Stimulated activated CD4-positive, alpha-beta T cell treated with anti-CD3 and anti-CD28 coated beads, Interleukin-12 subunit alpha, Interleukin-12 subunit beta, amount 100 ng/mL, for 48 hours (primary cell): ENCODE measurements around the gene GRIK1.

ENCODE experiments used
- DNase-seq, 3 donors: peaks; one replicate each; pipeline ENCODE4 v3.0.0-alpha.2; 2020; ENCODE audit warnings: low read depth in 2 of 3, low spot score in 1 of 3

GRIK1 gene

DNA sequence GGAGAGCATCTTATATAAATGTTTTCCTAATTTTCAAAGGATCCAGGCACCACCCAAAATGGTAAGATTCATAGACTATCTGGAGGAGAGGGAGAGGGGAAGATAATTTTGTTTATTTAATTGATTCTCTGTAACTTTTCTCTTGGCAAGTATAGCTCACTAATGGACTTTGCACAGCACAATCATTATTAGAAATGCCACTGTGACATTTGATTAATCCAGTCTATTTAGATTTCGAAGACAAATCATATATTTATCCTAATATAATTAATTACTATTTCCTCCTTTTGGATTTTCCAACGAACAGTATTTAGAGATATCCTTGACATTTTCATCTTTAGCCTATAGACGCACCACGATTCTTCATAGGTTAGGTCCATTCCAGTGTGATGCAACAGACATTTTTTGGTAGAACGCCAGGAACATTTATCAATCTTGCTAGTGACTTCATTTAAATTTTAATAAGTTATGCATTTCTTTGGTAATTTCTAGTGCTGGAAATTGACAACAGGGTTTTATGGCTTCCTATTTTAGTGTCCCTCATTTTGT lies 152.4 kb downstream of the GRIK1 start:
- no peak for DNase-seq

DNA sequence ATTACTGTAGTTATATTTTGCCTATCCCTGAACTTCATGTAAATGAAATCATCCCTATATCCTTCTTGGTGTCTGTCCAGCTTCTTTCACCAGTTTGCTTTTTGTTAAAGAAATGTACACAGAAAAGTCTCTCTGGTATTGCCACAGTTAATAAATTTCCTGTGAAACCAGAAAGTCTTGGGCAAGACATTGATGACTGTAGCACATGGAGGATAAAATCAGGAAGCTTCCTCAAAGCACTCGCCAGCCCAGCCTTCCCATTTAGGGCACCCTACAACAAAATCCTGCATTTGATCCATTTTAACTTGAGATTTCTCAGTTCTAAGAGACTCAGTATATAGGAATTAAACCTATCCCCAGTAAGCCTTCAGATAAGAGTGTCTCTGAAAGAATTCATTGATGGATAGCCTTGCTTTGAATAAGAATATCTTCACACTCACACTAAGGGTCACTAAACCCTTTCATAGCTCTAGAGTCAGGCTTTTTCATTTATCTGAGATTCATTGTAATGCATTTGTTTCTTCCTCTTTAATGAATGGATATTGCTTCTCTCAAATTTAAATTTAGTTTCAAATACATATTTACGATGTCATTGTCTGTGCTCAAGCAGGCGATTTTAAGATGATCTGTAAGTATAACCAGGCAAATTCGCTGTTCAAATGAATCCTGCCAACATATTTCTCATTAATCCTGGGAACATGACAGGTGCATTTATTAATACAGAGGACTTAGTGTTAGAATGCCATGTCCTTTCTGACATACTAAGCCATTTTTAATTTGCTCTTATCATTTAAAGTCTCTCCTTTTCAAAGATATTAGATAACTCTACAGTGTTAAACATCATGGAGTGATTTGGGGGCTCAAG lies 153.1 kb downstream of the GRIK1 start:
- DNase-seq: no peak

DNA sequence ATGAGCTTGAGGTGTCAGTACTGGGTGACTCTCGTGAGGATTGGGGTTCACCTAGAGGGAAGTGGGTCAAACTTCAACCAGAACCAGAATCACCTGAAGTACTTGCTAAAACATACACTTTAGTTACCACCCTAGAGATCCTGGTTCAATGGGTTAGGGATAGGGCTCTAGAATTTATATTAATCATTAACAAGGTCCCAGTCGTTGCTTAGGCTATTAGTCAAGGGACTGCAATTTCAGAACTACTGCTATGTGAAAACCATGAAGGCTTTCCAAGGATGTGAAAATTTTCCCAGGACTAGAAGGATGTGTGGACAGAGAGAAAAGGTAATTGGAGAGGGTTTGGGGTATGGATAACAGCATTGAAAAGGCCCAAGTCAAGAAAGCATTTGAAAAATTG lies 162.6 kb downstream of the GRIK1 start:
- no peak for DNase-seq

DNA sequence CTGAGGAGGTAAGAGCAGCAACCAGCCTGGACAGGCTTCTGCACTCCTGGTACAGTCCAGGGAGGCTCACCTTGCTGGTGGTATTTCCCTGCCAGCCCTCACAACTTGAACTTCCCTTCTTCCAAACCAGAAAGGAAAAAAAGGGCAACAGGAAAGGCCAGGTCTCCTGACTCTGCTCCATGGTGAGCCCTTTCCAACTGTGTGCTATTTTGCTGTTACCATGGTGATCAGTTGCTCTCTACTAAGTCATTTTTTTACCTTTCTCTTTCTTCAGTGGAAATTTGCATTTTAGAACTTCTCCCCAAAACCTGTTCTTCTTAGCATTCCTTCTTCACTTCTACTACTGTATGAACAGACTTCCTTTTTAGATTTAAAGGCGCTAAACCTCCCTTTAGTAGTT lies 164.3 kb downstream of the GRIK1 start:
- DNase-seq: no peak

DNA sequence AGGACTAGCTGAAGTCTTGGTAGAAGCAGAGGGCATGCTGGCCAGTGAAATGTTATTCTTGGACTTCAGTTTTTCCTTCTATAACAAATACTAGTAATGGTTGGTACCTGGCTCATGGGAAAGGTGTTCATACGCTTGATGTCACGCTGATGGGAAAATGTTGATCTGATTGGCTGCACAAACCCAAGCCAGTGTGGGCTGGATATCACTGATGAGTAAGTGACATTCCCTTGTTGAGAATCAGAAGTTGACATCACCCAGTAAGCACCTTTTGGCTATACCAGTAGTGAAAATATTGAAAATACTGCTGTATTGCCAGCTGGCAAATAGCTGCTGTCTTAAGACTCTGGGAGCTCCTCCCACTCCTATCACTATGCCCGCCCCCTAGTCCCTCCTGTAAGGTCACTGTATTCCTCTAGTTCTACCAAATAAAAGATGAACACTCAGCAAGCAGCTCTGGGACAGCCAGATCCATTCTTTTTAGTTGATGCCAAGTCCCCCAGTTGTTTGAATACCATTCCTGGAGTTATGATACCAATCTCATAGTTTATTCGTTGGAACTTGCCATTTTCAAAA lies 168.2 kb downstream of the GRIK1 start:
- DNase-seq: no peak

DNA sequence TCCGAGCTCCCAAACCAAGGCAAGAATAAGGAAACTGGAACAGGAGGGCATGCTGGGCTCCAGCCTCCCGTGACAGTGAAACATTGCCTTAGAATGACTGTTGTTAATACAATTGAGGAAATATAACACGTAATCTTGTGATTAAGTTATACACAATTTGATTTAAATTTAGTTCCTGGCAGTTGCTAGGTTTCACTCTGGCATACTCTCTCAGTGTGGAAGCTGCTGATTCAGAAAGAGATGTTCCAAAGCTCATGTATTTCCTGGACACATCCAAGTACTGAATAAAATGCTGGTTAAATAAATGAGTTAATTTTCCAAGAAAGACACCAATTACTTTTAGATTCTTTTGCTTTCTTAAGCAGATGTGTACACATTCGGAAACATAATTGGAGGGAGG lies 176.1 kb downstream of the GRIK1 start:
- DNase-seq: no peak

DNA sequence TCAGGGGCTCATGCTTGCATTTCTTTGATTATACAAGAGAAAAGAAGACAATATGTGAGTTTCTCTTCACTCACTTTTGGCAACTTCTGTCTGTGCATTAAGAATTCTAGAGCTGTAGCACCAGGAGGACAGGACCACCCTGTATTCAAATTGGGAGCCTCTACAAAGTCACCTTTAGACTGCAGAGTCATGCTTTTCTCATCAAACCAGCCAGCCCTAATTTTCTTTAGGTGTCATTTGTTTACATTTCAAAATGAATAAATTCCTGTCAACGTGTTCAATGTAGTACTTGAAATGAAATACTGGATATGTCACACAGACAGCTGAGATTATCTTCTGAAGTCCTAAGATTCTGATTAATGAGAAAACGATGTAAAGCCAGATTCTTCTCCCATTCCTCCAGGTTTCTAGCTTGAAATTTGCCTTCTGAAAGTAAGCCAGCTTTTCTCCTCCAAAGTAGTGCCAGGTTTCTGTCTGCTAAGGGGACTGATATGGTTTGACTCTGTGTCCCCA lies 177.2 kb downstream of the GRIK1 start:
- DNase-seq: no peak

DNA sequence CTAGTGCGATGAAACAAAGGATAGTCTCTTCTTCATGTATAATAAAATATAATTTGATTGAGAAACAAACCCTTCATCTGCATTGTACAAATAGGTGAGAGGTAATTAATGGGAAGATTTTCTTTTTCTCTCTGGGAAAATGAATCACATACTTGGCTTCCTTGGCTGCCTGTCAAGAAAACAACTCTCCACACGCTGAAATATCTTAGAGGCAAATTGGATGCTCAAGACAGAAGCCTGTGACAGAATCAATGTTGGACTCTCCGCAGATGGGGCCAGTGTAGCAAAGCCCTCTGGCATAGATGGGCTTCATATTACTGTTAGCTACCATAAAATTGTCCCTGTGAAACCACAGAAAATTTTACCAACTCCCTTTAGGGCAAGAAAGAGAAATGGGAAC lies 186.6 kb downstream of the GRIK1 start:
- no peak for DNase-seq

DNA sequence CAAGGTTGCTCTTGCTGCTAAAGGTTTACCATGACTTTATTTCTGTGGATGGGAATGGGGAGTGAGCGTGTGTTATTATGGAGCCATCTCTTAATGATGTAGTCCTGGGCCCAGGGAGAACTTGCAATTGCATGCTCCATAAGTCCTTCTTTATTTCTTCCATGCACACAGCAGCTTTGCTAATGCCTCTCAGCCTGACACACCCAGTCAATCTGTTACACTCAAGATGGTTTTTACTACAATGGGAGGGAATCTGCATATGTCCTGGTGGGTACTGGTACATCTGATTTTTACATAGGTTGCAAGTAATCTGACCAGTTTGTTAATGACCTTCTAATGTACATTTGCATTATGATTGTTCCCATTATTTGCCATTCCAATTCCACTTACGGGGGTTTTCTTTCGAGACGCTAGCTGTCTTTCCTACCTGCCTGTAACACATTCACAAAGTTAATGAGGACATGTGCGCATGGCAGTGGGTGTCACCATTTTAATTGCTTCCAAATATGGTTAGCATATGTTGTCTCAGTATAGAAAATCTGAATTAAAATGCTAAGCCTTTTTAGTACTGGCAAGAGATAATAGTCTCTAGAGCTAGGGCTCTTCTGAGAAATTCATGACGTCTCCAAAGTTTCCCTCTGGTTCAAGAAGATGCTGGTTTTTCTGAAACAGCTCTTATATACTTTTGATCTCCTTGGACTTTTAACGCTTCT lies 188.2 kb downstream of the GRIK1 start:
- no peak for DNase-seq

DNA sequence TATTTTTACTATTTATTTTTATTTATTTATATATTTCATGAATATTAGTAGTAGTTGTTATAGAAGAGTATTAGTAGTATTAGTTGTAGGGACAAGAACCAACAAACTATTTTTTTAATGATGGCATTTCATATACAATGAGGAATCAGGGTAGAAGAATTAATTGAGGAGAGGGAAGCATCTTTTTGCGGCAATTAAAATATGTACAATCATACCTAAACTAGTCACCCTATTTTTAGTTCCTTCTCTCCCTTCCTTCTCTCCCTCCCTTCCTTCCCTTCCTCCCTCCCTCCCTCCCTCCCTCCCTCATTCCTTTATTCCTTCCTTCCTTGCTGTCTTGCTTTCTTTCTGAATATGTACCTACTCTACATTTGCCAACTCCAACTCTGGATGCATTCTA lies 189.8 kb downstream of the GRIK1 start:
- no peak for DNase-seq

DNA sequence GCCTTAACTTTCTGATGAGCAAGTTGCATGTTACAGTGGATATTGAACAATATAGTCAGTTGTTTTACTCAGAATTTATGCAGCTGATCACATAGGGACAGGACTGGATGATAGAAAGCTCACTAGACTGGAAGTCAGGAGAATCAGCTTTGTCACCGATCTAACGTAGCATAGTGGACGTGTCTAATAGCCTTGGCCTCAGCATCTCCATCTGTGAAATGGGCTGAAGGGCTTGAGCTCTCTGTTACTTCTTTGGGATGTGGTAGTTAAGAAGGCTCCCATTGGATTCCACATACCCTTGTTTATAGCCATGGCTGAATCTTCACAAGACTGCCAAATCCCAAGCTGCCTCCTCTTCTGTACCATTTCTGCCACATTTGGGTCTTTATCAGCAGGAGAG lies 190.6 kb downstream of the GRIK1 start:
- DNase-seq: no peak

DNA sequence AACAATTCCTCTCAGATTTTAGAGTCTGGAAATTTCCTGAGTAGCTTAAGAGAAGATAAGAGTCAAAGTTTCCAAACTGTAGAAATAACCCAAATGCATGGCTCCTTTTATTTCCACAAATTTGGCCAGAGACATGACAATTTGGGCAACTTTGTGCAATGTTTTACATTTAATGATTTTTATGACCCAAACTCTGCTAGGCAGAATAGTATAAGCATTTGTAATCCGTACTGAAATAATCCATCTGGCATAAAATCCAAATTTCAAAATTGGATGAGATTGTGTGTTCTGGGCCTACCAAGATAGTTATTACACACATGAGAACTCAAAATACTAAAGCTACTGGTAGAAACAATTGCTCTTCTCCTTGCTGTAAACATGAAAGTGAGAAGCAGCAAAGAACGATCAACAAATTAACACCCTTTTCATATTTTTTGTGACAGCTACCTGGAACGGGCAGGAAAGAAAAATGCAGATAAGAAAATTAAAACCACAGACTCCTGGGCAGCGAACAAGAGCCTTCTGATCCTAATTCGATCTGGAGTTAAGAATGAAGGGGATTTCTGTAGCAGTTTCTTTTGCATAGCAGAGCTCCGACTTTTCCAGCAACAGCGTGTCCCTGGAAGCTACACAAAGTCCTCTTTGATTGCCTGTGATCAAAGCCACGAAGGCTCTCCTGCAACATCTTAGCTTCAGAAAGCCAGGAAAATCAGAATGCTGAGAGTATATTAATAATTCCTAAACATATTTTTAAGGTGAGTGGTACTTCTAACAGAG lies 191.2 kb downstream of the GRIK1 start:
- no peak for DNase-seq

DNA sequence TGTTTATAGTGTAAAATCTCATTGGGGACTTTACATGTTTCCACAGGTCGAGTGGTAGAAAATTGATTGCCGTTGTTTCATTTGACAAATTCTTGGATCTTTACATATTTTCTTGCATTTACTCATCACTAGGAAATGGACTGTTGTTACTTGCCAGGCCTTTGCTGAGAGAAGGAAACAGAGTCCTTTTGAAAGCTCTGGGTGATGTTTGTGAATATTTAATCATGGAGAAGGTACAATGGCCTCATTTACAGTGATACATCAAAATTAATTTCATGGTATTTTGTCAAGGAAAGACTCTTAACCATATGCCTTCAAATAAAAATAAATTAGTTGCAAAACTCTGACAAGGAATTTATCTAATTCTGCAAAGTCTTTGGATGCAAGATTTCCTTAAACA lies 198.0 kb downstream of the GRIK1 start:
- DNase-seq: no peak

DNA sequence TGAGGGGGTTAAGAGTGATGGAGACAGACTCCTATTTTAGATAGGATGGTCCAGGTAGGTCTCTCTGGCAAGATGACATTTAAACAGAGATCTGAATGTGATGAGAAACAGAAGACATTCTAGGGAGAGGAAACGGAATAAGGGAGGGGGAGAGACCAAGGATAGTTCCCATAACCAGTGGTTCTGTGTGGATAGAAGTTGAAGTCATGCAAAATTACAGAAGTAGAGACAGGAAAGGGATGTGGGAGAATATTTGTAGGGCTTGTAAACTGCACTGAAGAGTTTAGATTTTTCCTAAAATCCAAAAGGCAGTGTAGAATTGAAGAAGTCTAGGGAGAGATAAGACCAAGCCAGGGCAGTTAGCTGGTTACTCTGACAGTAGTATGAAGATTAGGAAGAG lies 200.6 kb downstream of the GRIK1 start:
- no peak for DNase-seq

DNA sequence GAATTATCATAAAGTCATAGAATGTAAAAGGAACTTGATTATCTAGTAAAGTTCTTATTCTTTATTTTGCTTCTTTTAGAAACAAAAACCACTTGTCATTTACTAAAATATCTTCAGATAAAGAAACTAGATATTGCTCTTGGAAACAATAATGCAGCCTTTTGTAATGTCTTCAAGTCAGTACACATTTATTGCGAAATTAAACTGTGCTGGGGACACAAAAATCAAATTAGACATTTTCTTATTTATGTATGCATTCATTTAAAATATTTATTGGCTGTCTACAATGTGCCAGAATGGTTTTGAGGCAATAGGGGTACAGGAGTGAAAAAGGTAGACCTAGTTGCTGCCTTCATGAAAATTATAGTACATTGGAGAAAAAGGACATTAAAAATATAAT lies 201.1 kb downstream of the GRIK1 start:
- DNase-seq: no peak

DNA sequence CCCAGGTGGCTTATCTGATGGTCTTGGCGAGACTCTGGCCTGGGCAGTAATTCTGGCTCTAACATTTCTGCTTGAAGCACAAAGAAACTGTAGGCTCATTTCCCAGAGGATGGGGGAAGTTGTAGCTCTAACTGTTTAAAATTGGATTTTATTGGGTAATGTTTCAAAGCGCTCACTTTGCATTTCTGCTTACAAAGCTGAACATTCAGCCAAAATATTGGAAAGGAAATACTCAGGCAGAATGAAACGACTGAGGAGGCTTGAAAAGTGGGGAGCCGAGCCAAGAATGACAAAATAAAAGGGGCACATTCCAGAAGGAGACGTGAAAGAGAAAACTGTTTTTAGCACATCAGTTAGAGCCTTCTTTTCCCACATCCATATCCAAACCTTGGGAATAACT lies 202.6 kb downstream of the GRIK1 start:
- DNase-seq: no peak

DNA sequence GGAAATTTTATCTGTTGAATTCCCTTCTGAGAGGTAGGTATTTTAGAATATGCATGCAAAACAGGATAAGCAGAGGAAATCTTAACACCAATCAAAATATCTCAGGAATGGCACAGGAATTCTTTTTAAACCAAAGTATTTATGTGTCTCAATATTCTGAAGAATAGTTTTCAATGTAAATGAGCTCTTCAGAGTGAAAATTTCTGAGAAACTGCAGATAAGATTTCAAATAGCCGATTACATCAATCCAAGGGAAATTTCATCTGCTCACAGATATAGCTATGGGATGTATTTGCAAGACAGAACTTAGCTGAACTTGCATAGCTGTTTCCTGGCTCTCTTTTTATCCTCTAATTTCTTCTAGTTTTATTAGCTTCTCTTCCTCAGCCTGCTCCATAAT lies 209.5 kb downstream of the GRIK1 start:
- no peak for DNase-seq

DNA sequence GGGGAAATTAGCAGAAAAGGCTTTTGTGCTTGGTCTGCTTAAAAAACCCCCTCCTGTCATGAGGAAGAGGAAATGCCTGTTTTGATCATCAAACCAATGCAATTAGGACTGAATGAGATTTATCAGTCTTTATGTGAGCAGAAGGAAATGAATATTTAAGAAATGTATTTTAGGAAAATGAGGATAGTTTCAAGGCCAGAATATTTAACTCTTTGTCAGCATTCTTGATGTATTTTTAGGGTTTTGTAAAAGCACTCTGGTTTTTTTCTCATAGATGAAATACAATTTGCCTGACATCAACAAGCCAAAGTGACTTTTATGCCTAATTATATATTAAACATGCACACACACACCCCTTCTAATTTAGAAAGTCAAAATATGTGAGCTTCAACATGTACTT lies 213.8 kb downstream of the GRIK1 start:
- no peak for DNase-seq

DNA sequence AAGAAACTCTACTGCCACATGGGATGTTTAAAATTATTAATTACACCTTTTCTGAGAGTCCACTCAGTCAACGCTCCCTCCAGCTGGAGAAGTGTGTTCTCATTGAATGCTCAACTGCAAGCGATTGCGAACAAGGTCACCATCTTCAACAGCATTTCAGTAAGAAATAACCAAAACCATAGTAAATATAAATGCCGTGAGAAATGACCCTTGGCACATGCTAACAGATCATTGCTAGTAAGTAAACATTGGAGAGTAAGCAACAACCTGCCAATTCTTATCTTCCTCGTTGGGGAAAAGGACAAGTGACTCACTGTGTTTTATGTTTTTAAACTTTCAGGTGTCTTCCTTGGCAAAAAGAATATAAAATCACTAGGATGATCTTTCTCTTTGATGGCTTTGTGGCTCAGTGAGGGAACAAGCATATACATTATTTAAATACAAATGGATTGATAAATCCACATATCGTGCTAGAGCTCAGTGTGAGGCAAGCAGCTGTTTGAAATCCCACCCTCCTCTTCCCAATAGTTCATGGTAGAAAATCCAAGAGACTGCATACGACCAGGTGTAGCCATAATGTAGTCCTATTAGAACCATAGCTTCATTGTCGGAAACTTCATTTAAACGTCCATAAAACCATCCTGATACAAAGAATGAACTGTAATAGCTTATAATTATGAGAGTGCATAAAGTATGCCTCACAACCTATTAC lies 214.6 kb downstream of the GRIK1 start:
- no peak for DNase-seq

DNA sequence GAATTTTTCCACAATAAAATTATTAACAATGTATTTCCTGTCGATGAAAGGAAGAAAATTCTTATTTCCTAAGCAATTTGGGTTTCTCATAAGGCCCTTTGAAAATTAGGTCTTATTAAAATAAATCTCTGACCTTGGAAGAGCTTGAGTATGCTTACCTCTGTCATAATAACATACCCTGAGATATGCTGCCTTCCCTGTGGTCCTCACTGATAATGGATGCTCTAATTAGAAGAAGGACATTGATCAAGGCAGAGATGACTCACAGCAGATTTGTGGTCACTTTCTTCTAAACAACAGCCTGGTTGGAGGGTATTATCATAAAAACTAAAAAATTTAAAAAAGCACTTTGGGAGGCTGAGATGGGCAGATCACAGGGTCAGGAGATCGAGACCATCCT lies 217.8 kb downstream of the GRIK1 start:
- no peak for DNase-seq
